GM18951 (cell line): Measurements from ENCODE around the gene CACNG8.

Experiments used
- POLR2A ChIP-seq: IDR thresholded peaks from 4 replicates; pipeline ENCODE4 v1.6.1; 2011; ENCODE audit warnings: mild to moderate bottlenecking; ENCODE audit not compliant: insufficient read length, insufficient read depth; ENCODE audit errors: extremely low read depth
- in situ Hi-C: fragments of 300-500 bp; cut with MboI; formaldehyde crosslinking; loops from one replicate; pipeline ENCODE4 v1.12.0; 2022; ENCODE audit warnings: low sequenced_read_pairs, mixed read lengths, inconsistent platforms; ENCODE audit not compliant: unreplicated experiment

Gene CACNG8

GRCh38 chr19:53951947-53952346, 10.8 kb upstream of the CACNG8 start:
- TF ChIP-seq POLR2A = no peak
- in situ Hi-C loops = no loop called here

- no peak for TF ChIP-seq POLR2A
- in situ Hi-C loops = no loop called here
Measured at GRCh38 chr19:53953383-53953782, 9.4 kb upstream of the CACNG8 start.

- no peak for TF ChIP-seq POLR2A
- in situ Hi-C loops = no loop called here
Measured at GRCh38 chr19:53957448-53958167, 5.1 kb upstream of the CACNG8 start.

GRCh38 chr19:53958168-53958571, 4.6 kb upstream of the CACNG8 start:
- in situ Hi-C loops = no loop called here
- TF ChIP-seq POLR2A = no peak

GRCh38 chr19:53958823-53959757, 3.6 kb upstream of the CACNG8 start:
- no peak for TF ChIP-seq POLR2A

GRCh38 chr19:53960187-53960586, 2.5 kb upstream of the CACNG8 start:
- in situ Hi-C loops = no loop called here
- TF ChIP-seq POLR2A = no peak

More at GRCh38 chr19:53958823-53959757, 3.6 kb upstream of the CACNG8 start:
- in situ Hi-C loops = no loop called here

GRCh38 chr19:53960886-53961285, 1.9 kb upstream of the CACNG8 start:
- TF ChIP-seq POLR2A = no peak
- in situ Hi-C loops = no loop called here

- no peak for TF ChIP-seq POLR2A
- in situ Hi-C loops = no loop called here
Measured at GRCh38 chr19:53961523-53962356, 997 bp upstream of the CACNG8 start.

GRCh38 chr19:53965091-53965490, 2.4 kb downstream of the CACNG8 start:
- in situ Hi-C loops = no loop called here
- no peak for TF ChIP-seq POLR2A

- TF ChIP-seq POLR2A = no peak
- in situ Hi-C loops = no loop called here
Measured at GRCh38 chr19:53966931-53967330, 4.2 kb downstream of the CACNG8 start.

- TF ChIP-seq POLR2A = no peak
- in situ Hi-C loops = no loop called here
Measured at GRCh38 chr19:53969366-53969765, 6.6 kb downstream of the CACNG8 start.

GRCh38 chr19:53971673-53972072, 8.9 kb downstream of the CACNG8 start:
- in situ Hi-C loops = no loop called here
- TF ChIP-seq POLR2A = no peak

- TF ChIP-seq POLR2A = no peak
- in situ Hi-C loops = no loop called here
Measured at GRCh38 chr19:53977429-53977990, 14.8 kb downstream of the CACNG8 start.
